ENCODE data around the gene DNAJA1.

Gene DNAJA1

DNA sequence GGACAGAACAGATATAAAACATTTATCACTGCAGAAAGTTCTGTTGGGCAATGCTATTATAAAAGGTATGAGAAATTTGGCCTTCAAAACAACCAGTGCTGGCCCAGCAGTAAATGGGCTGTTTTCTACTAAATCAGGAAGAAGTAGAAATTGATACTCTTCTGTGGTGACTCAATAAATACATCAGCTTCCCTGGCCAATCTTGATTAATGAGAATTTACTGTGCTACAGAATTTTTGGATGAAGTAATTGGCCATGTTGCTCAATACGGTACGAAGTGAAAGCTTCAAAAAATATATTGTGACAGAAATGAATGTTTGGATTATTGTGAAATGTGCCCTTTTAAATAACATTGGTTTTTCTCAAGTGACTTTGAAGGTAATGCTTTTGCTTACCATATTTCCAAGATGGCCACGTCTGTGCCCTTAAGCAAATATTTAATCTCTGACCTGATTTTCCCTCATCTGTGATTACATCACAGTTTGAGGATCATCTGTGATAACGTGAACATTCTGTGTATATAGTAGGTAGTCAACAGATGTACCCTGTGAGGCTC lies 4.2 kb downstream of the DNAJA1 start:
- DNase-seq (ENCODE audit: low spot score), result no peak

DNA sequence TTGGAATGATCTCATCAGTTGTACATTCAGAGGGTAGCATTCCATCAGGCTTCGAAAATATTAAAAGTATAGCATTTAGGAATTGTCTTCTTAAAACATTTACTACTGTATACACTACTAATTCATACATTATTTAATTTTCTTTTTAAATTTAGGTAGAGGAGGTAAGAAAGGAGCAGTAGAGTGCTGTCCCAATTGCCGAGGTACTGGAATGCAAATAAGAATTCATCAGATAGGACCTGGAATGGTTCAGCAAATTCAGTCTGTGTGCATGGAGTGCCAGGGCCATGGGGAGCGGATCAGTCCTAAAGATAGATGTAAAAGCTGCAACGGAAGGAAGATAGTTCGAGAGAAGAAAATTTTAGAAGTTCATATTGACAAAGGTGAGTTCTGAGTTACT lies 5.2 kb downstream of the DNAJA1 start:
- DNase-seq (ENCODE audit: low spot score), result no peak

DNA sequence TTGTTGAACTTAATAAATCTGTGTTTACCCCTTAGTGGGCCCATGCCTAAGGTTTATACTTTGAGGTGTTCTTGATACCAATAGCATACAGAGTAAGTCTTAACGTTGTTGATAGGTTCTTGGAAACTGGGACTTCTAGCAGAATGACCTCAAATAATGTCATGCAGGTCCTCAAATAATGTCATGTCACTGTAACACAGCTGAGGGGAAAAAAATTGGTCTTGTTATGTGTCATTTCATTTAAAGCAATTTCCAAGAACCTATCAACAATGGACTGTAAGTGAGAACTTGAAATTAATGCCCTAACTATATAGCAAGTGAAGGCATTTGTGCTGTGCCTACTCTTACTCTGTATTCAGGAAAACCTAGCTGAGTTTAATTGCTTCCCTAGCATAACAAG lies 7.2 kb downstream of the DNAJA1 start:
- DNase-seq (ENCODE audit: low spot score), result no peak

DNA sequence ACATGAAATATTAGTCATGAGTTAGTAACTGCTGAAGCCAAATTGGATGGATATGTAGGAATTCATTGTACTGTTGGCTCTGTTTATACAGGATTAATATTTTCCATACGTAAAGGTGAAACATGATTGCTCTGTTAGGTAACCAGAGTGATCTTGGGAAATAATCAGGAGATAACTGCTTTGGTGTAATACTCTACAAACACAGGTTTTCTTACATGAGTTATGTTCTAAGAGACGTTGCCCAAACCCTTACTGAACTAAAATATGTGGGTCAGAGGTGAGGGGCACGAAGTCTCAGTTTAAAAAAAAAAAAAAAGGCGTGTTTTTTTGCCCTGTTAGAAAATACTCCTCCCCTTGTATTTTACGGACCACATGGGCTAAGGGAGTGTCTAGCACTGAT lies 7.8 kb downstream of the DNAJA1 start:
- no peak for DNase-seq (ENCODE audit: low spot score)

DNA sequence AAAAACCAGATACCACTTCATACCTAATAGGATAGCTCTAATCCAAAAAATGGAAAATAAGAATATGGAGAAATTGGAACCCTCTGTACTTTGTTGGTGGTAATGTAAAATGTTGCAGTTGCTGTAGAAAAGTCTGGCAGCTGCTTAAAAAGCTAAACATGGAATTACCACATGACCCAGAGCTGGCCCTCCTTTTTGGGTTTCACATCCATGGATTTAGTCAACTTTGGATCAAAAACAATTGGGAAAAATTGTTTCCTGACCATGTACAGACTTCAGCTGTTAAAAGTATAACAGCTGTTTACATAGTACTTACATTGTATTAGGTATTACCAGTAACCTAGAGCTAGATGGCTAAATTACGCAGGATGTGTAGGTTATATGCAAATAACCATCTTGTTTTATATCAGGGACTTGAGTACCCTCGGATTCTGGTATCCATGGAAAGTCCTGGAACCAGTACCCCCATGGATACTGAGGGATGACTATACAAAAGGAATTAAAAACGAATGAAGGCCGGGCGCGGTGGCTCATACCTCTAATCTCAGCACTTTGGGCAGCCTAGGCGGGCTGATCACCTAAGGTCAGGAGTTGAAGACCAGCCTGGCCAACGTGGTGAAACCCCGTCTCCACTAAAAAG lies 15.8 kb downstream of the DNAJA1 start:
- DNase-seq (ENCODE audit: low spot score), result no peak

DNA sequence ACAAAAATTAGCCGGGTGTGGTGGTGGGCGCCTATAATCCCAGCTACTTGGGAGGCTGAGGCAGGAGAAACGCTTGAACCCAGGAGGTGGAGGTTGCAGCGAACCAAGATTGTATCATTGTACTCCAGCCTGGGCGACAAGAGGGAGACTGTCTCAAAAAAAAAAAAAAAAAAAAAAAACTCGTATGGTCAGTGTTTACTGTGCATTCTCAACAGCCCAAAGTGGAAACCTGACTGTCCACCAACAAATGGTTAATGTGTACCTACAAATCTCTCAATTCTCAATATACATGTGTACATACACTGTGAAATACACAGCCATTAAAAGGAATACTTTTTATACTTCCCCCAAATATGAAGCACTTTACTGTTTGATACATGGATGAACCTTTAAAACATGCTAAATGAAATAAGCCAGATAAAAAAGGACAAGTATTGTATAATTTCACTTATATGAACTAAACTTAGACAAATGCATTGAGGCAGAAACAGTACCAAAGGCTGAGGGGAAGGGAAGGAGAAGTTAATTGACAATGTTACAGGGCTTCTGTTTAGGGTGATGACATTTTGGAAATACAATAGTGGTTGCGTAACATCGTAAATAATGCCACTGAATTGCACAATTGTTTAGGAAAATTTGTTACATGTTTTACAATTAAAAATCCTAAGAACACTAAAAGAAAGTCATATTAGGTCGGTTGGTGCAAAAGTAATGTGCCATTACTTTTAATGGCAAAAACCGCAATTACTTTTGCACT lies 16.5 kb downstream of the DNAJA1 start:
- DNase-seq (ENCODE audit: low spot score), result no peak

DNA sequence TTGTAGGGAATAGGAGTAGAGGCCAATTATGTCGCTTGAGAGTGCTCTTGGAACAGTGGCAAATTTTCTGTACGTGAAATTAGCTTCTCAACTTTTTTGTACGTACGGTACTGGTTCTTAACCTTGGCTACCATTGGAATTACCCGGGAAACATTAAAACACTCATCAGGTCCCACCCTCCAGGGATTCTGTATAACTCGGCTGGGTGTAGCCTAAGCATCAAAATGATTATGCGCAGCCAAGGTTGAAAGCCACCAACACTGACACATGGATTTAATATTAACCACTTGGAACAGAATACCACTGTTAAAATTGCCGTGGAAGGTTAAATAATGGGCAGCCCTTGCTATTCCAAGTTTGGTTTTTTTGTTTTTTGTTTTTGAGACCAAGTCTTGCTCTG lies 17.4 kb downstream of the DNAJA1 start:
- DNase-seq (ENCODE audit: low spot score), result no peak

DNA sequence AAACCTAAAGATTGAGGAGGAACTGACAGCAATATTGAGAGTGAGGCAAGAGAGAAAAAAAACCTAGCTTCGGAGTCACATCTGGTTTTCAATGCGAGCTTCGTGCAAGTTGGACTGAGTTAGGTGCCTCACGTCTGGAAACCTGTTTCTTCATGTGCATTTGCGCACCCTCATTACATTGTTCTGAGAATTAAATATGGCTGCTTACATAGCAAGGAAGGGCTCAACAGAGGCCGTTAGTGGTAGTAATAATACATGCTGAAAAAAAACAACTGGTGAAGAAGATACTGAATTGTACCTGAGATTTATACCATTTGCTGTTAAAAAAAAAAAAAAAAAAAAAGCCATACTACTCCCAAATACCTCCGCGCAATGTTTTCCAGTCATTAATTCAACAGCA lies 18.6 kb downstream of the DNAJA1 start:
- DNase-seq (ENCODE audit: low spot score), result peak; percentile 19

DNA sequence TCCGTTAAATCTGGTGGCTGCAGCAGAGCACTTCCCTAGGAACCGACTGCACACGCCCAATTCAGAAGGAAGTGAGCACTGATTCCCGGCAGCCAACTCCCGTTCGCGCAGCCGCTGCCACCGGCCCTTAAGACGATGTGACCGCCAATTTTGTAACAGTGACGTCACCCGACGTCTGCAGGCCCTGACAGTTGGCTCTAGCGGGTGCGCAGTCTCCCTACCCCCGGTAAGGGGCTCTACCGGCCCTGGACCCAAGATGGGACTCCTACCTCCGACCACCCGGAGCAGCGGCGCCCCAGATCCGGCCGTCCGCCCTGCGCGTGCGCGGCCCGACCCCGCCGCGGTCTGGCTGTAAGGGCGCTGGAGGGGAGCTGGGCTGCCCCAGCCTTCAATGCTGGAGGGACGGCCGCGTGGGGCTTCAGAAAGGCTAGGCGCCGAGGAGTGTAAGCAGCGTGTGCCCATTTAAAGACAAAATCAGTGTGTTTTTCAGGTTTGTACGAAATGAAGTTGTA lies 19.1 kb downstream of the DNAJA1 start:
- DNase-seq (ENCODE audit: low spot score), result peak; percentile 84

DNA sequence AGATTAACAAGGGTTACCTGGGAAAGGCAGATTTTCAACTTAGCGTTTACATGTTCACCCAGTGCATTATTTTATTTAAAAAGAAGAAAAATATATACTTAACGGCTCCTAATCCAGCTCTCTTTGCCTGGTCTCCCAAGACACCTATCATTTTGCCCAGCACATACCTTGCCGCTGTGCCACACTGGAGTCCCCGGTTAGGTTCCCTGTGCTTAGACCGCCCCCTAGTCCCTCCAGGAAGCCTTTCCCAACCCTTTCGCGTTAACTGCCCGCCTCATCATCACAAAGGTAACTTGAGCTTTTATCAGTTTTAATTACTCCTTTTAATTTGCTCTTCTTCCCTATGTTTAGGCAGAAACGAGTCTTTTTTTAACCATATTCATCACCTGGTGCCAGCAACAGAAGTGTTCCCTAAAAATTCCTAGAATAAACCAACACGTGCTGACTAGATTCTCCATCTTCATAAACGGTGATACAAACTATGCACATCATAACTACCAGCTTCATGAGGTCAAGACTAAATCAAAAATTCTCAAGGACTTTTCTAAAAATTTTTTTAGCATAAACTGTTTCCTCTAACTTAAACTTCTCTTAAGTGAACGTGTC lies 19.7 kb downstream of the DNAJA1 start:
- DNase-seq (ENCODE audit: low spot score), result peak; percentile 55

DNA sequence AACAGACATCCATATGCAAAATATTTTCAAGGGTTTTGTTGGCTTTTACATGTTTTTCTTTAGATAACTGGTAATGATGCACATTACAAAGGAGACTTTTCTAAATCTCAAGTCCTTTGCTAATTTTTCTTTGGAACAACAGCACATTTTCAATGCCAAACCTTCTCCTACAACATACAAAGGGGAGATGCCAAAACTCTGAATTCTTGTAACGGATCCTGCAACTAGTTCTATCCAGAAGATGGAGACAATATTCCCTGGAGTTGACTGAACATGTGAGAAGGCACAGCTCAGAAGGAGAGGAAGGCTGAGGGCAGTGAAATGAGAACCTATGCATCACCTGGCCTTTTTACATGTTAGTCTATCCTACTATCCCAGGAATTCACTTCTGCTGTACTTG lies 21.0 kb downstream of the DNAJA1 start:
- DNase-seq (ENCODE audit: low spot score), result no peak

DNA sequence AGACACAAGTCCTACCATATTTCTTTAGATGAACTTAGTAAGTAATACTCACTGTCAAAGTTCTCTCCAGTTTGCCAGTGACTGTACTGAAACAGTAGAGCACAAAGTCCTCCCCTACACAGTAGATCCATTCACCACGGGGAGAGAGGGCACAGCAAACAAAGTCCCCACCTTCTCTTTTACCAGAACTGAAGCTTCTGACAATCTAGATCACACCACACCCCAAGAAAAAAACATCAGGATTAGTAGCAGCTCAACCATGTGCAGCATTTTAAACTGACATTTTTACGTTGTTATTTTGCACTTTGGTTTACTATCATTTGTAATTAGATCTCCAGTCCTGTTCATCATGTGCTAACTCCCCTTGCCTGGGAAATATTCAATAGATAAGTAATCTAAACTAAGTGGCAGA lies 23.0 kb downstream of the DNAJA1 start:
- DNase-seq (ENCODE audit: low spot score), result no peak

DNA sequence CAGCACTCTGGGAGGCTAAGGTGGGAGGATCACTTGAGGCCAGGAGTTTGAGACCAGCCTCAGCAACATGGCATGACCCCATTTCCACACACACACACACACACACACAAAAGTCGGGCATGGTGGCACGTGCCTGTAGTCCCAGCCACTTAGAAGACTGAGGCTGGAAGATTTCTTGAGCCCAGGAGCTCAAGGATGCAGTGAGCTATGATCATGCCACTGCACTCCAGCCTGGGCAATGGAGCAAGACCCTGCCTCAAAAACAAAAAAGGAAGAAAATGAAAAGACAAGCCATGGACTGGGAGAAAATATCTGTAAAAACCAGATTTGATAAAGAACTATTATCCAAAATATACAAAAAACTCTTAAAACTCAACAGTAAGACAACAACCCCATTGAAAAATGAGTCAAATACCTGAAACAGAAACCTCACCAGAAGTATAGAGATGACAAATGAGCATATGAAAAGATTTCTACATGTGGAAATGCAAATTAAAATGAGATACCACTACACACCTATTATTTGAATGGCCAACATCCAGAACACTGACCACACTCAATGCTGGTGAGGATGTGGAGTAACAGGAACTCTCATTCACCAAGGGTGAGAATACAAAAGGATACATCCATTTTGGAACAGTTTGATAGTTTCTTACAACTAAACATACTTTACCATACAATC lies 24.7 kb downstream of the DNAJA1 start:
- no peak for DNase-seq (ENCODE audit: low spot score)

DNA sequence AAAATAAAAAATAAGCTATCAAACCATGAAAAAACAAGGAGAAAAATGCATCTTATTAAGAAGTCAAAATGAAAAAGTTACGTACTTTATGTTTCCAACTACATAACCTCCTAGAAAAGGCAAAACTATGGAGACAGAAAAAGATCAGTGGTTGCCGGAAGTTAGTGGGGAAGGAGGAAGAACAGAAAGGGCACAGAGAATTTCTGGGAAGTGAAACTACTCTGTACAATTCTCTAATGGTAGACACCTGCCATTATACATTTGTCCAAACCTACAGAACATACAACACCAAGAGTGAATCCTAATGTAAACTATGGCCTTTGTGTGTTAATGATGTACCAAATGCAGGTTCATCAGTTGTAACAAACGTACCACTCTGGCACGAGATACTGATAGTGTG lies 26.1 kb downstream of the DNAJA1 start:
- DNase-seq (ENCODE audit: low spot score), result no peak

DNA sequence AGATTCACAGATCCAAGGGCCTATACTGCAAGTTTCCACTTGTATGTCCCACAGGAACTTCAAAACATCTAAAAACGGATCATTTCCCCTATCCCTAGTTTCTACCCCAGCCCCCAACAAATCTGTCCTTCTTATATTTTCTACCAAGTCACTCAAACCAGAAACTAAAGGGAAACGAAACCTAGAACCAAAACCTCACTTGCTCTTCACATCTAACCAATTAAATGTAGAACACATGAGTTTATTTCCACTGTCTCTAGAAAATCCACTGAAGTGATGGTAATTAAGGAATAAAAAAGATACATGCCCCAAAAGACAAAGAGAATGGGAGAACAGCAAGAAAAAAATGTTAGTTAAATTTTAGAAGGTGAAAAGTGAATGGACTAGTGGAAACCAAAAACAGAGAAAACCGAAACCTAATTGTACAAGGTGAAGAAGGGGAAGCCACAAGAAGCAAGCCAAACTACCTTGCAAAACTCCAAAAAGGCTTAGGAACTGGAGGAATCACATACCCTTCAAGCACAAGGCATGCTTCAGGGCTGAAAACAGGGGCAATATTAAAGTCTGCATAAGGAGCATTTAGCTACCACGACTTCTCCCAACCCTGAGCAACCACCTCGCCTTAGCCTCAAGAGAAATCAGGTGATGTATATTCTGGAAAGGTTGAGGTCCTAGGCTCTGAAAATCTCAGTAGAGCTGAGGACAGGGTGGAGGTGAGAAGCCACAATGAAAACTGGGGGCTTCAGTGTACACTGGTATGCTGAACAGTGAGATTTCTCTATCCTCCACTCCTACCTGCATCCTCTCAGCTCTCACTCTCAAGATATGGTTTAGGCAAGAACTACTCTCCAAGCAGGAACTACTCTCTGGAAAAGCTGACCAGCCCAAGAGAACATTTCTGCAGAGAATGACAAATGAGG lies 40.3 kb downstream of the DNAJA1 start:
- no peak for DNase-seq (ENCODE audit: low spot score)

DNA sequence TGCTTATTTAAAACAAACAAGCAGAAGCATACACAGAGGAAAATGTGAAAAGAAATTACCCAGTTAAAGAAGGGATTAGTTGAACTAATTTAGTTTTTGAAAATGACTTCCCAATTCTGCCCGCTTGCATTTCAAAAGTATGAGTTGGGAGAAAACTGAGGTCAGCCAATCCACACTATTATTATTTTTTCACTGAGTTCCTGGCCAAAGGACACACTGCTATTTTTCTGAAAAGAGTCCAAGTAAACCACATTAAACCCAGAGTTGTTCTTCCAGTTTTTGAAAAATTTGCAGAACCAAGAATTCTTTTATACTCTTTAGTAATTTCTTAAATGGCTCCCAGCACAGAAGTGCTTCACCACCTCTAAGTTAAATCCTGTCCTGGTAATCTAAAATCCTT lies 43.9 kb downstream of the DNAJA1 start:
- no peak for DNase-seq (ENCODE audit: low spot score)

DNA sequence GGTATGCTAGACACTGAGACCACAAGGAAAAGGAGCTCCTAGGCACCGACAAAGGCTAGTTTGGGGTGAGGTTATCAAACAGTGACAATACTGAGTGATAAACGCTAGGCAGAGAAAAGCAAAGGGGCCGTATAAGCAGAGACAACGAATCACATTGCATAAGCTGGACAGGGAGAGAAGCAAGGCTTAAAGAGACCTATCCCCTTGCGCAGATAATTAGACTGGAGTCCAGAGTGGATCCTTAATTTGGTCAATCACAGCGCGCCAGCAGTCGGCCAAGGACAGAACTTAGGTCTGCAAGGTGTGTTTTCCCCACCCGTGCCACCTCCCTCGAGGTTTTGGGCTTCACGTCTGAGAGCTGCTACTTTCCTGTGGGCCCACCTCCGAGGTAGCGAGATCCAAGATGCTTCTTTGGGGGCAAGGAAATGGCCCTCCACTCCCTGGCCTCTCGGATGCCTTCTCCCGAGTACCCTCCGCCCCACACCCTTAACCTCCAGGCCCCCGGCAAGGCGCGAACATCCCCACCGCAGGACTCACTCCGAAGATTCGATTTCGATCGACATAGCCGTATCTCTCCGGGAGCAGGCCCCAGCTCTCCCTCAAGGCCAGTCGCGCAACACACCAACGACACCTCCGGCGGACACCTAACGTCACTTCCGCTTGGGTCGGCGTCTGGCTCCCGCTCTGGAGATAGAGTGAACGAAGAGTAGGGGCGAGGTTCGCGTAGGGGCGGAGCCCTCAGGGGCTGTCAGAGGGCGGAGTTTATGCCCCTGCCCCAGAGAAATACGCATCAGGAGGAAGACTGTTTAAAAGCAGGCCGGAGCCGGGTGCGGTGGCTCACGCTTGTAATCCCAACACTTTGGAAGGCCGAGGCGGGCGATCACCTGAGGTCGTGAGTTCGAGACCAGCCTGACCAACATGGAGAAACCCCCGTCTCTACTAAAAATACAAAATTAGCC lies 51.3 kb downstream of the DNAJA1 start, which contains the start of gene SMU1:
Gene SMU1 (minus strand): TSS at position 629 of the 959 bp plus-strand sequence. CDS start 66 bp downstream, at position 563.
- peak; percentile 96 for DNase-seq (ENCODE audit: low spot score)

DNA sequence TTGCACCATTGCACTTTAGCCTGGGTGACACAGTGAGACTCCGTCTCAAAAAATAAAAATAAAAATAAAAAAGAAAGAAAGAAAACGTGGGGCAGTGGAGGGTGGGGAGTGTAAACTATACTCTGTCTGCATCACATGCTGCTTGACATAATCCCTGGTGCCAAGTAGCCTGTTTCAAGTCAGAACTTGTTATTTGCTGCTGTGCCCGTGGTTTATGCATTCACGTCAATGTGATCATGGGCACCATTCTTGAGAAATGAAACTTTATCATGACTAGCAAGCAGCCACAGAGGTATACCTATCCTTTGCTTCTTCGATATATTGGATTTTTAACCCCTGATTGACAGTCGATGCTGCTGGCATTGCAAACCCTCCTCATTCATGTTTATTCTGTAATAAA lies 55.5 kb downstream of the DNAJA1 start:
- DNase-seq (ENCODE audit: low spot score), result no peak

DNA sequence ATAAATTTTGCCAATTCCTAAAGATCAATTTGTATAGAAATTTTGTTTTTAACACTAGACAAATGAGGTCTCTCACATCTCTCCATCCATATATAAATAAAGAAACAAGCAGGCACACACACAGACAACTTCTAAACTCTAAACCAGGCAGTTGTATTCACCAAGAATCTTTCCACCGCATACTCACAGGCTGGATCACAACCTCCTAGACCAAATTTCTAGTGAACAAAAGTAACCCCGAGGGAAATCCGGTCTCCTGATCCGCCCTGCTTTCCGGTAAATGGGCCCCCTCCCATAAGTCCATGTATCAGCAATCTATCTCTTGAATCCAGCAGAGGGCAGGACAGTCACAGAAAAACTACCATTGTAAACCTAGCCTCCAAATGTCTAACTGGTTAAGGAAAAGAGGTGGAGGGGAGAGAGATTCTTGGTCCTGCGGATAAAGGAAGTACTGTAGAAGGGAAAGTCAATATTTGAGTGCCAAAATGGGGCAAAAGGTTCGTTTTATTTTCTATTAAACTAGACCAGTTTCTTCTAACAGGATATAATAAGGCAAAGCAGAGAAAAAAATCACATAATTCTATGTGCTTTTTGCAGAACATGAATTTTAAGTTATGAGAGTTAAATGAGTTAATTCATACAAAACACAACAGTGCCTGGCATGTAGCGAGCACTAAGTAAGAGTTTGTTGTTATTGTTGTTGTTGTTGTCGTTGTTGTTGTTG lies 56.2 kb downstream of the DNAJA1 start:
- DNase-seq (ENCODE audit: low spot score), result peak; percentile 61
